Measurements from ENCODE around the gene CRTAC1. TPM values are rescaled to one million over a fixed set of nuclear protein-coding genes. Genes with fewer than 3 reads are reported as not detected.

The CRTAC1 gene
- polyA plus RNA-seq, 2 of the 4 experiments (the other 2 are of a cell fraction), result 0.32 to 0.39 TPM

GRCh38 chr10:98028168-98028770, 2.2 kb downstream of the CRTAC1 start:
- FAIRE-seq (no peak), DNase-seq (ENCODE audit: low read depth in 1 of 2, low spot score in 1 of 2) (peak; percentile 72 to 73), ATAC-seq (peak; percentile 20 to 72; a peak in 3 of 6 replicates)
- Histone ChIP-seq H3K9me3 (no peaks in the 10 kb centered on the region), H3K4me3 (no peak overlapping the region), H3K27ac (no peak overlapping the region), H3K4me1 (peaks cover 15% of the 10 kb centered on the region; the same call in 1 of the 3 replicates), H3K4me2 (no peak overlapping the region)
- WGBS (ENCODE audit: missing lambda C conversion rate), result 44% methylated on average over 11 of the region's 11 CpGs
- POLR2A ChIA-PET, result no interaction called here
- no peak for TF ChIP-seq KDM5A (IDR thresholded peaks at IDR 0.05)
- TF ChIP-seq CTCF (IDR thresholded peaks at IDR 0.05), result peak; percentile 64
- 0 out of 3 replicates have a peak, but pooled peaks have one; percentile 13 for TF ChIP-seq SMC3 (IDR thresholded peaks at IDR 0.05)
- TF ChIP-seq POLR2A (IDR thresholded peaks at IDR 0.05; ENCODE audit: low read length), result no peak
- no peak for TF ChIP-seq CBX2 (IDR thresholded peaks at IDR 0.05; ENCODE audit: borderline replicate concordance, low read depth)
- no peak for TF ChIP-seq FOSL2 (IDR thresholded peaks at IDR 0.05)
- no peak for TF ChIP-seq FOSL2 (CRISPR knock-in tag; IDR thresholded peaks at IDR 0.05)
- no peak for TF ChIP-seq HDAC2 (IDR thresholded peaks at IDR 0.05)
- TF ChIP-seq CBX8 (IDR thresholded peaks at IDR 0.05), result no peak
- no peak for TF ChIP-seq PBX3 (IDR thresholded peaks at IDR 0.05)
- TF ChIP-seq RAD21 (conservative IDR thresholded peaks at IDR 0.05 in 1 of 2, IDR thresholded peaks at IDR 0.05 in 1 of 2), result peak; percentile 19 to 61; a peak in 2 of 5 replicates
- CTCF ChIA-PET, result interaction anchor here (0.6 to 26.7 kb wide), 21 partner anchors 8 to 575 kb away, joined by 3 to 660 read pairs (median 4); no protein-coding TSS in a partner anchor

GRCh38 chr10:98023024-98023423, 7.4 kb downstream of the CRTAC1 start:
- no peaks in the 10 kb centered on the region for H3K9me3 ChIP-seq
- ATAC-seq, result no peak
- DNase-seq (ENCODE audit: low read depth in 1 of 2, low spot score in 1 of 2), result no peak
- FAIRE-seq, result no peak
- H3K4me1 ChIP-seq, result no peaks in the 10 kb centered on the region
- POLR2A ChIA-PET, result no interaction called here
- H3K27ac ChIP-seq, result no peak overlapping the region
- CTCF ChIA-PET, result interaction anchor here (0.8 to 1.8 kb wide), 3 partner anchors 17 to 153 kb away, joined by 3 to 5 read pairs (median 3); no protein-coding TSS in a partner anchor
- TF ChIP-seq USF2 (IDR thresholded peaks at IDR 0.05) (no peak), CTCF (IDR thresholded peaks at IDR 0.05) (no peak), BCL3 (IDR thresholded peaks at IDR 0.05) (no peak), POLR2AphosphoS2 (conservative IDR thresholded peaks at IDR 0.05; ENCODE audit: low read length) (no peak), NR3C1 (IDR thresholded peaks at IDR 0.05) (no peak), POLR2A (IDR thresholded peaks at IDR 0.05; ENCODE audit: low read length) (no peak), RARB (CRISPR knock-in tag; IDR thresholded peaks at IDR 0.05) (no peak), PHF8 (IDR thresholded peaks at IDR 0.05; ENCODE audit: borderline replicate concordance, low read depth) (no peak), EHMT2 (IDR thresholded peaks at IDR 0.05; ENCODE audit: low read depth) (no peak), SMC3 (IDR thresholded peaks at IDR 0.05) (no peak), RFX5 (IDR thresholded peaks at IDR 0.05) (no peak), HOXB13 (CRISPR knock-in tag; IDR thresholded peaks at IDR 0.05; ENCODE audit: low read depth) (no peak), SREBF2 (IDR thresholded peaks at IDR 0.05) (no peak)
- no peak overlapping the region for H3K4me2 ChIP-seq
- H3K4me3 ChIP-seq, result no peak overlapping the region
- WGBS (ENCODE audit: missing lambda C conversion rate), result 49% methylated on average over 4 of the region's 4 CpGs

Data from A549 (cell line).